SK-N-MC (cell line): ENCODE measurements around the gene PSG1.
"Not testable (repeated sequence)": the region's sequence is repeated elsewhere in the genome, so short reads cannot be mapped to it uniquely, and the experiment has no call there.

Experiments
- DNase-seq: peaks from one replicate; pipeline ENCODE4 v3.0.0-alpha.2; 2011; ENCODE audit warnings: low read depth, low spot score
- H3K27ac ChIP-seq: fragments of 200-600 bp; sonication (generic); 2 replicates; pipeline ENCODE4 v1.5.1; 2016; ENCODE audit warnings: mixed run types
- H3K36me3 ChIP-seq: fragments of 200-600 bp; sonication (generic); 2 replicates; pipeline ENCODE4 v1.6.1; 2017; ENCODE audit warnings: antibody characterized with exemption, low read length, mixed read lengths; ENCODE audit not compliant: insufficient read depth
- H3K4me3 ChIP-seq: fragments of 200-600 bp; sonication (generic); 2 replicates; pipeline ENCODE4 v1.5.1; 2016
- H3K9ac ChIP-seq: fragments of 200-600 bp; sonication (generic); 2 replicates; pipeline ENCODE4 v1.8.0; 2017; ENCODE audit warnings: mixed run types, mixed read lengths; ENCODE audit not compliant: insufficient read length
- H3K9me3 ChIP-seq: fragments of 200-600 bp; sonication (generic); 2 replicates; pipeline ENCODE4 v1.6.1; 2017; ENCODE audit warnings: low read depth, mild to moderate bottlenecking, antibody characterized with exemption, low read length, moderate library complexity, mixed read lengths
- EZH2 ChIP-seq: fragments of 200-600 bp; sonication (generic); IDR thresholded peaks from one replicate; pipeline ENCODE4 v1.6.1; 2017; ENCODE audit warnings: antibody characterized with exemption
- FOXP2 ChIP-seq: optimal IDR thresholded peaks from 2 replicates; pipeline ENCODE3; 2011; ENCODE audit warnings: mild to moderate bottlenecking, moderate library complexity; ENCODE audit not compliant: insufficient read depth; ENCODE audit errors: extremely low read length, control extremely low read depth
- POLR2AphosphoS5 ChIP-seq: IDR thresholded peaks from 2 replicates; pipeline ENCODE4 v1.6.1; 2012; ENCODE audit warnings: mild to moderate bottlenecking, low read depth, low read length, borderline replicate concordance

Gene PSG1

DNA sequence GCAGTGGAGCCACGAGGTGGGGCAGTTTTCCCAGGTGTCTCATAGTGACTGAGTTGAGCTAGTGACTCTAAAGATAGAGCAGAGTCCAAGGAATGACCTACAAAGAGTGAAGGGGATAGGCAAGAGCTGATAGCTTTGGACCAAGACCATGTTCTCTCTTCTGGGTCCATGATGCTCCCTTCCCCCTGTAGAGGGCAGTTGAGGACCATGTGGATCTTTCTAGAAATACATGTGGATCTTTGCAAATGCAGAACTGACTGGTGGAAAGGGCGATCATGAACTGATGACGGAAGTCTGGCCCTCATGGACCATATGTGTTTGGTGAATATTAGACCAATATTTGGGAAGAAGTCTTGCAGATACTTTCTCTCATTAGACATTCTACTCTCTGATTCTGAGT, 6.9 kb downstream of the PSG1 start:
- no peak overlapping the region for H3K9ac ChIP-seq
- H3K36me3 ChIP-seq: no peaks in the 10 kb centered on the region
- no peak for DNase-seq
- H3K27ac ChIP-seq: no peak overlapping the region
- TF ChIP-seq EZH2: no peak
- TF ChIP-seq FOXP2: no peak
- TF ChIP-seq POLR2AphosphoS5: no peak
- H3K9me3 ChIP-seq: no peaks in the 10 kb centered on the region
- H3K4me3 ChIP-seq: no peak overlapping the region

DNA sequence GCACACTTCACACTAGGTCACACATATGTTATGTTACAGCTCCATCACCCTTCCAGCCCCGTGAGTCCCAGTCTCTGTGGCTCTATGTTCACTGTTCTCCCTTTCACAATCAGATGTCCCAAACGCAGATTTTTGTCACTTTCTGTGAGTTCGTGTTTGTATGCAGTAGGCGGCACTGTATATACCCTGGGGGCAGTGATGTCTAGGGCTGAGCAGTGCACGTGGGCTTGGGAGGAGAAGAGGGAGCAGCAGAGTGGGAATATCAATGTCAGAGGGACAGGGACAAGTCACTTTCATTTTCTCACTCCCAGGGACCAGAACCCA, 22.0 kb downstream of the PSG1 start:
- H3K9me3 ChIP-seq: no peaks in the 10 kb centered on the region
- no peak overlapping the region for H3K4me3 ChIP-seq
- no peak overlapping the region for H3K27ac ChIP-seq
- no peak overlapping the region for H3K9ac ChIP-seq
- TF ChIP-seq POLR2AphosphoS5 (no peak), EZH2 (no peak), FOXP2 (no peak)
- no peak for DNase-seq
- no peaks in the 10 kb centered on the region for H3K36me3 ChIP-seq

DNA sequence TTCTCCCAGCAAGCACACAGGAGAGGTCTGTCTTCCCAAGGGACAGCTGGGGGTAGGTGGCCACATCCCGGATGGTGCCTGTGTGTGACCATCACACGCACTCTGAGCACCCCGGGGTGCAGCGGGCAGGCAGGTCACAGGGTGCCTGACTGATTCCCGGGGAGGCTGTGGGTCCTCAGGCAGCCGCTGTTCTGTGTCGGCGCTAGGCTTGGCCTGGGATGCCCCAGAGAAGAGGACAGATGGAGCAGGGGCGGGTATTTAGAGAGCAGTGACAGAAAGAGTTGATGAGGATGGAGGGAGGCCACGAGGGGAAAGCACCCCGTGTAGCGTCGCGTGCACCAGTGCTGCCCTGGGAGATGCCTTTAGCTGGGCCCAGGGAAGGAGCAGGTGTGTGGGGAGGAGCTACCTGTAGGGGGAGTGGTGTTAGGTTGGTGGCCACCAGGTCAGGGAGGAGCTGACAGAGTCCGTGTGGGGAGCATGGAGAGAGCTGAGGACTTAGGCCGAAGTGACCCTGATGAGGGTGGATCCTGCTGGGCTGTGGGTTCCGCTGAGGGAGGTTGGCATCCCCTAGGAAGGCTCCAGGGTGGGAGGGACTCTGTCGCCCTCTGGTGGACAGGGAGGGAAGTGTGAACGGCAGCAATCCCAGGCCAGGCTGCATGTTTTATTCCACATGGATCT, 22.5 kb downstream of the PSG1 start:
- not testable (repeated sequence) for DNase-seq

GRCh38 chr19:42854745-42855144, 24.8 kb downstream of the PSG1 start:
- not testable (repeated sequence) for H3K27ac ChIP-seq, H3K4me3 ChIP-seq, DNase-seq, H3K36me3 ChIP-seq, H3K9ac ChIP-seq, H3K9me3 ChIP-seq

More for the DNA sequence above, 22.5 kb downstream of the PSG1 start:
- H3K9ac ChIP-seq, H3K4me3 ChIP-seq, H3K36me3 ChIP-seq, H3K9me3 ChIP-seq, H3K27ac ChIP-seq: not testable (repeated sequence)

GRCh38 chr19:42853231-42853630, 26.3 kb downstream of the PSG1 start:
- not testable (repeated sequence) for H3K36me3 ChIP-seq, H3K4me3 ChIP-seq, H3K9me3 ChIP-seq, H3K27ac ChIP-seq, H3K9ac ChIP-seq, DNase-seq

DNA sequence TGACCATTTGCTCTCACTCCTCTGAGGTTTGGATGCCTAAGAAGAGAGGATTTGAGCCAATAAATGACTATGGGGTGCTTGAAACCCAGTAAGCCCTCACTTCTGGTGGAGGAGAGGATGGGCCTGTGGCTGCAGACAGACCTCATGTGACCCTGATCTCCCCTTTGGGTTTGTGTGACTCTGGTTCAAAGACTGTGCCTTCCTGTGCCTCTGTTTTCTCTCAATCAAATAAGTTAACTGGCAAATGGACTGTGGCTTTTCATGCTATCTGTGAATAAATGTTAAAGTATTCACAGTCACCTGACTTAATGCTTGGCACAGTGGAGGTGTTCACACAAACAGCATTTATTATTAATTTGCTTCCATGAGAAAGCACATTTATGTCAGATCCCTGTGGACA, 26.7 kb downstream of the PSG1 start:
- H3K9ac ChIP-seq, H3K27ac ChIP-seq: not testable (repeated sequence)

DNA sequence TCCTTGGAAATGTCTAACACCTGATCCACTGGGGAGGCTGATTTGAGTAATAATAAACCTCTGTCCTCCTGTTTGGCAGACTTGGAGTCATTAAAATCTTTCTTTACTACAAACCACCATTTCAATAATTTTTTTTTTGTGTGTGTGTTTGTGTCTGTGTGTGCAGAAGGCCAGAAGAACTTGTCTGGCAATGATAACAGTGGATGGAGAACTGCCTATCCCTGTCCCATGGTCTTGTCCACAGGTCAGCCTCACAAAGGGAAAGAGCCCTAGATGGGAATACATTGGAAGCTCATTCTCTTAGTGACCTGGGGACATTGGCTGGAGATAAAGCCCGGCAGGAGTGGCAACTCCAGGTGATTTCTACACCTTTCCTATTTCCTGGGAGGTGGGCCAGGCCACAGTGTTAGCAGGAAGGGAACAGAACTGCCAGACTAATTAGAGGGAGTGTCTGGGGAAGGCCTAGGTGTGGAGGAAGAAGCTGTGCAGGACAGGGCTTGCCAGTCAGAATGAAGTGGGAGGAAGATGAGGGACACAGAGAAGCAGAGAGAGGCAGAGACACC, 27.7 kb downstream of the PSG1 start:
- H3K27ac ChIP-seq, DNase-seq, H3K4me3 ChIP-seq, H3K36me3 ChIP-seq, H3K9ac ChIP-seq, H3K9me3 ChIP-seq: not testable (repeated sequence)

More for the DNA sequence above, 26.7 kb downstream of the PSG1 start:
- not testable (repeated sequence) for H3K4me3 ChIP-seq, H3K9me3 ChIP-seq, H3K36me3 ChIP-seq, DNase-seq

GRCh38 chr19:42850981-42851717, 28.4 kb downstream of the PSG1 start:
- Histone ChIP-seq H3K9me3 (no peaks in the 10 kb centered on the region), H3K36me3 (no peaks in the 10 kb centered on the region), H3K27ac (no peak overlapping the region), H3K9ac (no peak overlapping the region), H3K4me3 (no peak overlapping the region)
- DNase-seq: no peak
- TF ChIP-seq POLR2AphosphoS5 (no peak), FOXP2 (no peak), EZH2 (no peak)

DNA sequence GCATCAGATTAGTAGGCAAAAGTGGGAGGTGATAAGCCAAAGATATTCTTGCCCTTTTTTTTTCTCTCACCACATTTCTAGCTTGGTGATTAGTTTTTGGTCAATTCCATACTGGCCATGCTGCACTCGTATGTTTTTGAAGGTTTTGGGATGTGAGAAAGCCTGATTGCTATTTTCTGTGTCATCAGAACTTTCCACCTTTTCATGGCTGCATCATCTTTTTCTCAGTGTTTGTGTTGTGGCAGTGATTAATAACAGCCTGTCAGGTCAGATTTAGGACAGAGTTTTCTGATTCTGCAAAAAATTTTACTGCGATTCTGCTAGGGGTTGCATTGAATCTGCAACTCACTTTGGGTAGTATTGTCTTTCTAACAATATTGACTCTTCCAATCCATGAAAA, 32.9 kb downstream of the PSG1 start:
- DNase-seq: no peak
- H3K36me3 ChIP-seq: no peaks in the 10 kb centered on the region
- TF ChIP-seq EZH2 (no peak), POLR2AphosphoS5 (no peak), FOXP2 (no peak)

GRCh38 chr19:42843631-42844030, 35.9 kb downstream of the PSG1 start:
- H3K4me3 ChIP-seq, H3K36me3 ChIP-seq, H3K9me3 ChIP-seq, DNase-seq, H3K9ac ChIP-seq, H3K27ac ChIP-seq: not testable (repeated sequence)

More for the DNA sequence above, 32.9 kb downstream of the PSG1 start:
- Histone ChIP-seq H3K9me3 (no peaks in the 10 kb centered on the region), H3K27ac (no peak overlapping the region), H3K4me3 (no peak overlapping the region), H3K9ac (no peak overlapping the region)

DNA sequence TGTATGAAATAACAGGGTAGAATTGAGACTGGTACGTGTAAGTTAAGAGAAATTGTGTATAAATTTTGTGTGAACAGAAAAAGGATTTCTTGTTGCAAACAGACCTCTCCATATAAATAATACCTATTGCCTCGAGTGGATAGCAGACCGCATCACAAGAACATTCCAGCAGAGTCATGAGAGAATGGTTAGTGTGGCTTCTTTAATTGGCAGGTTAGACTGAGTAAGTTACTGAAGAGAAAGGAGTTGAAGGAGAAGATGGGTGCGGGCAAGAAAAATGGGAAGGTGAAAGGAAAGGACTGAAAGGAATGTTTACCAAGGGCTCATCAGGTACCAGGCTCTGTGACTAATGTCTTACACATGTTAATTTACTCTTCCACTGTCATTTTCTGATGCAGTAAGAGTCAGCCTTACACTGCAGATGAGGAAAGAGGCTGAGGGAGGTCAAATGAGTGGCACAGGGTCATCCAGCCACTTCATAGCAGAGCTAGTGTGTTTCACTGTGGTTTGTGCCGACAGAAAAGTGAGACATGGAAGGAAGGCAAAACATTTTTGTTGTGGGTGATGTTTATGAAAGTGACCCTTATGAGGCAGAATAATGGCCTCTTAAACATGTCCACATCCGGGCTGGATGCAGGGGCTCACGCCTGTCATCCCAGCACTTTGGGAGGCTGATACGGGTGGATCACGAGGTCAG, 46.6 kb downstream of the PSG1 start:
- not testable (repeated sequence) for H3K9me3 ChIP-seq, H3K36me3 ChIP-seq, H3K4me3 ChIP-seq, H3K9ac ChIP-seq, H3K27ac ChIP-seq, DNase-seq

GRCh38 chr19:42832023-42832680, 47.4 kb downstream of the PSG1 start:
- not testable (repeated sequence) for H3K4me3 ChIP-seq, DNase-seq

More at GRCh38 chr19:42832023-42832680, 47.4 kb downstream of the PSG1 start:
- not testable (repeated sequence) for H3K9ac ChIP-seq, H3K27ac ChIP-seq, H3K36me3 ChIP-seq, H3K9me3 ChIP-seq
